ENCODE measurements around the gene INPP5D. TPM values are rescaled to one million over a fixed set of nuclear protein-coding genes. Genes with fewer than 3 reads are reported as not detected.
"Not testable (repeated sequence)": the region's sequence is repeated elsewhere in the genome, so short reads cannot be mapped to it uniquely, and the experiment has no call there.

INPP5D gene
- total RNA-seq, 1 experiment from 2014 or later = 12.7 TPM

DNA sequence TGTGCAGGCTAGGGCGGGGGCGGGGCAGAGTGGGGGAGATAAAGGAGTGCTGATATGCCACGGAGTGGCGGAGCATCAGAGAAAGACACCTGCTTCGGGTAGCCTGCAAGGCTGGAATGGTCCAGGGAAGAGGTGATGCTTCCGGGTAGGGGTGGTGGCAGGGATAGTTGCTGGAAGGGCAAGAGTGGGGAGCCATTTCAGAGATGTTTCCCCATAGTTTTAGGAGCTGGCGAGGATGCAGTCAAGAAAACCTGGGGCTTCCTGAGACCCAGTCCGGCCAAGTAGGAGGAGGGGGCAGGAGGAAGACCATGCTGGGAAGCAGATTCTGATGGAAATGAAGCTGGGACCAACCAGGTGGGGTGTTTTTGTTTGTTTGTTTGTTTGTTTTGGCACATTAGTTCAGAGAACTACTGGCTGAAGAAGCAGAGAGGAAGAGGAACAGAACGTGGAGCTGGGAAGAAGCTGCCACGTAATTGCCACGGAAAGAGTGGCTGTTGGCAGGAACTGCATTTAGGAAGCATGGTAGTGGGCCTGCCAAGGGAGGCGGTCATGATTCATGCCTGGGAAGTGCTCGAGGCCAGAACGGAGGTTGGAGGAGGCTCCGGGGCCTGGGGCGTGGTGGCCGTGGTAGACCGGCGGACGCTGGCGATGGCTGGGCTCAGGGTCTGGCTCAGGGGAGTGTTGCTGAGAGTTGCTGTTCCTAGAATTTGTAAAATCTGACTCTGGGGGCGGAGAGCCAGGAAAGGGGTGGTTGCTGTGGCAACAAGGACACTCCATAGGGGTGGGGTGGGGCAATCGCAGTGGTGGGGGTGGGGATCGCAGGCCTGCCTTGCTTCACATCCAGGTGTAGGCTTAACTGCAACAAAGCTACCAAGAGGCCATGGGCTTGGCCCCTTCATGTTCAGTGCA, 8.6 kb upstream of the INPP5D start:
- H3K4me1 Mint-ChIP-seq = peaks cover 59 to 63% of the 10 kb centered on the region in 2 experiments
- peak overlapping the region; percentile 76 for H3K9ac ChIP-seq (ENCODE audit: extremely low read depth, insufficient read length, low read length)
- peak overlapping the region; percentile 93 for H3K4me2 ChIP-seq (ENCODE audit: insufficient read depth, insufficient read length, low read length)

DNA sequence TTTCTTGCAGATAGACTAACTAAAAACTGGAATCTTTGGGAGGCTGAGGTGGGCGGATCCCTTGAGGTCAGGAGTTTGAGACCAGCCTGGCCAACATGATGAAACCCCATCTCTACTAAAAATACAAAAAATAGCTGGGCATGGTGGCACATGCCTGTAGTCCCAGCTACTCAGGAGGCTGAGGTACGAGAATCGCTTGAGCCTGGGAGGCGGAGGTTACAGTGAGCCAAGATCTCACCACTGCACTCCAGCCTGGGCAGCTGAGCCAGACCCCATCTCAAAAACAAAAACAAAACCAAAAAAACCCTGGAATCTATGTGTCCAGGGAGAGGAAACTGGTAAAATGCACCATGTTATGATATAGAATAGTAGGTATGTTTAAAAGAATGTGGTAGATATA, 7.6 kb upstream of the INPP5D start:
- not testable (repeated sequence) for H4K5ac ChIP-seq (ENCODE audit: insufficient read length, low read depth, low read length); H2BK15ac ChIP-seq (ENCODE audit: low read depth, low read length); H2BK12ac ChIP-seq (ENCODE audit: insufficient read length, low read depth, low read length); H3K4ac ChIP-seq (ENCODE audit: low read depth, low read length); H2BK20ac ChIP-seq (ENCODE audit: low read depth, low read length, poor library complexity, severe bottlenecking); H3K36me3 Mint-ChIP-seq (ENCODE audit: insufficient read depth in 1 of 3, low read depth in 3 of 3); H2AK5ac ChIP-seq (ENCODE audit: insufficient read length, low read length); H3K18ac ChIP-seq (ENCODE audit: insufficient read length, low read depth, low read length); H3K27me3 ChIP-seq (ENCODE audit: insufficient read depth, low read length); H3K9me3 Mint-ChIP-seq; H4K8ac ChIP-seq (replicated peaks; ENCODE audit: insufficient read length, low read depth, low read length); H3K9ac ChIP-seq (ENCODE audit: extremely low read depth, insufficient read length, low read length); H2BK120ac ChIP-seq (ENCODE audit: low read depth, low read length, poor library complexity, severe bottlenecking); H3K9me3 ChIP-seq (ENCODE audit: control insufficient read depth, low read depth, low read length); H4K20me1 ChIP-seq (ENCODE audit: control insufficient read depth, insufficient read depth, insufficient read length); H3K23ac ChIP-seq (ENCODE audit: insufficient read length, low read depth, low read length); H3K23me2 ChIP-seq (ENCODE audit: insufficient read length, low read depth, low read length, poor library complexity, severe bottlenecking); H3T11ph ChIP-seq (ENCODE audit: low read length); H3K79me2 ChIP-seq (ENCODE audit: insufficient read depth, low read length); H3K79me1 ChIP-seq (ENCODE audit: insufficient read depth, low read depth, low read length, poor library complexity, severe bottlenecking); DNase-seq; H3K14ac ChIP-seq (ENCODE audit: insufficient read depth, low read length); H3K27ac ChIP-seq (ENCODE audit: insufficient read length, low read depth, low read length); H3K56ac ChIP-seq (ENCODE audit: insufficient read length, low read depth, low read length); H4K91ac ChIP-seq (ENCODE audit: insufficient read length, low read depth, low read length); H2AFZ ChIP-seq (ENCODE audit: low read length); H2BK5ac ChIP-seq (ENCODE audit: insufficient read length, low read length); H3K4me2 ChIP-seq (ENCODE audit: insufficient read depth, insufficient read length, low read length)
- Mint-ChIP-seq H3K4me1 (peaks cover 56 to 60% of the 10 kb centered on the region in 2 experiments), H3K27me3 (ENCODE audit: low read depth) (peaks cover 43% of the 10 kb centered on the region), H3K27ac (peak overlapping the region in 2 of 3 experiments; percentile 97 to 98; a peak in 4 of 7 replicates), H3K4me3 (peak overlapping the region; percentile 61 to 82; a peak in 4 of 5 replicates)
- WGBS (ENCODE audit: extremely low coverage, insufficient read length, low lambda C conversion rate) = no CpG with 5 or more reads among the region's 4 CpGs
- peaks cover 11% of the 10 kb centered on the region; the same call in 1 of the 2 replicates for H3K4me1 ChIP-seq (ENCODE audit: insufficient read depth, low read length)

More for the DNA sequence above, 8.6 kb upstream of the INPP5D start:
- DNase-seq = peak; percentile 84
- H3K27ac Mint-ChIP-seq = peak overlapping the region; percentile 97 to 99 (median 98)
- peak overlapping the region; percentile 61 to 82 for H3K4me3 Mint-ChIP-seq
- Histone ChIP-seq H3K4me1 (ENCODE audit: insufficient read depth, low read length) (peaks cover 11% of the 10 kb centered on the region; the same call in 1 of the 2 replicates), H3T11ph (ENCODE audit: low read length) (peak overlapping the region; percentile 89), H3K23me2 (ENCODE audit: insufficient read length, low read depth, low read length, poor library complexity, severe bottlenecking) (peaks cover 4% of the 10 kb centered on the region), H3K27me3 (ENCODE audit: insufficient read depth, low read length) (no peaks in the 10 kb centered on the region; the same call in 1 of the 2 replicates), H3K79me2 (ENCODE audit: insufficient read depth, low read length) (no peaks in the 10 kb centered on the region), H2BK120ac (ENCODE audit: low read depth, low read length, poor library complexity, severe bottlenecking) (peak overlapping the region; percentile 95), H2AK5ac (ENCODE audit: insufficient read length, low read length) (no peak overlapping the region), H2BK20ac (ENCODE audit: low read depth, low read length, poor library complexity, severe bottlenecking) (no peak overlapping the region), H3K4ac (ENCODE audit: low read depth, low read length) (peak overlapping the region; percentile 76; the same call in 1 of the 2 replicates), H4K91ac (ENCODE audit: insufficient read length, low read depth, low read length) (peak overlapping the region; percentile 37), H2BK15ac (ENCODE audit: low read depth, low read length) (peak overlapping the region; percentile 59), H2BK12ac (ENCODE audit: insufficient read length, low read depth, low read length) (peak overlapping the region; percentile 42), H2AFZ (ENCODE audit: low read length) (no peak overlapping the region), H3K18ac (ENCODE audit: insufficient read length, low read depth, low read length) (peak overlapping the region; percentile 99), H3K23ac (ENCODE audit: insufficient read length, low read depth, low read length) (no peak overlapping the region), H2BK5ac (ENCODE audit: insufficient read length, low read length) (peak overlapping the region; percentile 97), H3K9me3 (ENCODE audit: control insufficient read depth, low read depth, low read length) (no peaks in the 10 kb centered on the region), H3K56ac (ENCODE audit: insufficient read length, low read depth, low read length) (peak overlapping the region; percentile 83), H4K8ac (replicated peaks; ENCODE audit: insufficient read length, low read depth, low read length) (peak overlapping the region; percentile 53), H3K79me1 (ENCODE audit: insufficient read depth, low read depth, low read length, poor library complexity, severe bottlenecking) (no peaks in the 10 kb centered on the region), H3K14ac (ENCODE audit: insufficient read depth, low read length) (peak overlapping the region; percentile 99), H4K5ac (ENCODE audit: insufficient read length, low read depth, low read length) (peak overlapping the region; percentile 99), H4K20me1 (ENCODE audit: control insufficient read depth, insufficient read depth, insufficient read length) (no peaks in the 10 kb centered on the region), H3K27ac (ENCODE audit: insufficient read length, low read depth, low read length) (peak overlapping the region; percentile 98)
- peaks cover 44% of the 10 kb centered on the region for H3K27me3 Mint-ChIP-seq (ENCODE audit: low read depth)
- H3K9me3 Mint-ChIP-seq = no peaks in the 10 kb centered on the region; a peak in 1 of 5 replicates
- no peaks in the 10 kb centered on the region; a peak in 1 of 7 replicates for H3K36me3 Mint-ChIP-seq (ENCODE audit: insufficient read depth in 1 of 3, low read depth in 3 of 3)
- TF ChIP-seq, protein P1, sequence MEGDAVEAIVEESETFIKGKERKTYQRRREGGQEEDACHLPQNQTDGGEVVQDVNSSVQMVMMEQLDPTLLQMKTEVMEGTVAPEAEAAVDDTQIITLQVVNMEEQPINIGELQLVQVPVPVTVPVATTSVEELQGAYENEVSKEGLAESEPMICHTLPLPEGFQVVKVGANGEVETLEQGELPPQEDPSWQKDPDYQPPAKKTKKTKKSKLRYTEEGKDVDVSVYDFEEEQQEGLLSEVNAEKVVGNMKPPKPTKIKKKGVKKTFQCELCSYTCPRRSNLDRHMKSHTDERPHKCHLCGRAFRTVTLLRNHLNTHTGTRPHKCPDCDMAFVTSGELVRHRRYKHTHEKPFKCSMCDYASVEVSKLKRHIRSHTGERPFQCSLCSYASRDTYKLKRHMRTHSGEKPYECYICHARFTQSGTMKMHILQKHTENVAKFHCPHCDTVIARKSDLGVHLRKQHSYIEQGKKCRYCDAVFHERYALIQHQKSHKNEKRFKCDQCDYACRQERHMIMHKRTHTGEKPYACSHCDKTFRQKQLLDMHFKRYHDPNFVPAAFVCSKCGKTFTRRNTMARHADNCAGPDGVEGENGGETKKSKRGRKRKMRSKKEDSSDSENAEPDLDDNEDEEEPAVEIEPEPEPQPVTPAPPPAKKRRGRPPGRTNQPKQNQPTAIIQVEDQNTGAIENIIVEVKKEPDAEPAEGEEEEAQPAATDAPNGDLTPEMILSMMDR (conservative IDR thresholded peaks at IDR 0.05) = no peak; the same call in 2 of the 3 replicates
- no CpG with 5 or more reads among the region's 24 CpGs for WGBS (ENCODE audit: extremely low coverage, insufficient read length, low lambda C conversion rate)
